ENCODE results near the gene TBC1D16.

TBC1D16 gene

DNA sequence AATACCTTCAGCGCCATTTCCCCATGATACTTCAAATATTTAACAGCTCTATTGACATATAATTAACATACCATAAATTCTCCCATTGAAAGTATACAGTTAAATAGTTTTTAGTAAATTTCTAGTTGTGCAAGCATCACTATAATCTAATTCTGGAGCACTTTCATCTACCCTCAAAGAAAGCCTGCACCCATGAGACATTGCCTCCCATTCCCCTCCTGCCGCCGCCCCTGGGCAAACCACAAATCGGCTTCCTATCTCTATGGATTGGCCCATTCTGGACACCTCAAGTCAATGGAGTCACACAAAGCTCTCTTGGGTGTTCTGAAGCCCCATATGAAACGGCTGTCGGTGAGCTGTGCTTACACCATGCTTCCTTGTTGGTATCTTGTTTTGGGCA, 119.2 kb downstream of the TBC1D16 start:
- H3K4me3 ChIP-seq (replicated peaks in 1 of 2; ENCODE audit: low read depth in 2 of 2, low read length in 2 of 2) = no peak overlapping the region
- TF ChIP-seq CTCF (IDR thresholded peaks at IDR 0.05; ENCODE audit: low read depth, low read length) = no peak
- DNase-seq (ENCODE audit: low read depth in 2 of 2) = no peak

DNA sequence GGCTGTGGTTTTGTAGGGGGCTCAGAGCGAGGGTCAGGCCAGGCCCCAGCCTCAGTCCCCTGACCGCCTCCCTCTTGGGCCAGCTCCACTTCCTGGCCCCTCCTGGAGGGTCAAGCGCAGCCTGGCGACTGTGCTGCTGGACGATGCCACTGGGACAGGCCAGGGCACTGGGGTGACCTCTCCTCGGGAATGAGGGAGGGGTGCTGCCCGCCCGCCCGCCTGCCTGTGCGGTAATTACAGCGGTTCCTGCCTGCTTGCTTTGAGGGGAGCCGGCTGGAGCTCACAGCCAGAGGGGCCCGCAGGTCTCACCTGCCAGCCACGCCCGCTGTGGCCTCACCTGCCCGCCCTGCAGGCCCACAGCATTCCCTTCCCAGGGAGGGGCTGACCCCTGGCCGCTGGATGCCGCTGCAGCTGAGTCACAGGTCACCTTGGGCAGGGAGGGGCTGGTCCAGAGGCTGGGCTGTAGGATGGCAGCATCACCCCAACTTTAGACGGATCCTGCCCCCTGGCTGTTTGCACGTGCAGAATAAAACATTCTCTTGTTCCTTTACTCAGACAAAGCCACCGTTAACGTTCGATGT, 119.7 kb downstream of the TBC1D16 start:
- DNase-seq (ENCODE audit: low read depth in 2 of 2) = peak; percentile 51 to 52
- TF ChIP-seq CTCF (IDR thresholded peaks at IDR 0.05; ENCODE audit: low read depth, low read length) = peak; percentile 36

GRCh38 chr17:79914813-79915740, 120.6 kb downstream of the TBC1D16 start:
- no peak overlapping the region for H3K4me3 ChIP-seq (replicated peaks in 1 of 2; ENCODE audit: low read depth in 2 of 2, low read length in 2 of 2)
- DNase-seq (ENCODE audit: low read depth in 2 of 2) = no peak
- no peak for TF ChIP-seq CTCF (IDR thresholded peaks at IDR 0.05; ENCODE audit: low read depth, low read length)

More for the DNA sequence above, 119.7 kb downstream of the TBC1D16 start:
- H3K4me3 ChIP-seq (replicated peaks in 1 of 2; ENCODE audit: low read depth in 2 of 2, low read length in 2 of 2) = no peak overlapping the region

DNA sequence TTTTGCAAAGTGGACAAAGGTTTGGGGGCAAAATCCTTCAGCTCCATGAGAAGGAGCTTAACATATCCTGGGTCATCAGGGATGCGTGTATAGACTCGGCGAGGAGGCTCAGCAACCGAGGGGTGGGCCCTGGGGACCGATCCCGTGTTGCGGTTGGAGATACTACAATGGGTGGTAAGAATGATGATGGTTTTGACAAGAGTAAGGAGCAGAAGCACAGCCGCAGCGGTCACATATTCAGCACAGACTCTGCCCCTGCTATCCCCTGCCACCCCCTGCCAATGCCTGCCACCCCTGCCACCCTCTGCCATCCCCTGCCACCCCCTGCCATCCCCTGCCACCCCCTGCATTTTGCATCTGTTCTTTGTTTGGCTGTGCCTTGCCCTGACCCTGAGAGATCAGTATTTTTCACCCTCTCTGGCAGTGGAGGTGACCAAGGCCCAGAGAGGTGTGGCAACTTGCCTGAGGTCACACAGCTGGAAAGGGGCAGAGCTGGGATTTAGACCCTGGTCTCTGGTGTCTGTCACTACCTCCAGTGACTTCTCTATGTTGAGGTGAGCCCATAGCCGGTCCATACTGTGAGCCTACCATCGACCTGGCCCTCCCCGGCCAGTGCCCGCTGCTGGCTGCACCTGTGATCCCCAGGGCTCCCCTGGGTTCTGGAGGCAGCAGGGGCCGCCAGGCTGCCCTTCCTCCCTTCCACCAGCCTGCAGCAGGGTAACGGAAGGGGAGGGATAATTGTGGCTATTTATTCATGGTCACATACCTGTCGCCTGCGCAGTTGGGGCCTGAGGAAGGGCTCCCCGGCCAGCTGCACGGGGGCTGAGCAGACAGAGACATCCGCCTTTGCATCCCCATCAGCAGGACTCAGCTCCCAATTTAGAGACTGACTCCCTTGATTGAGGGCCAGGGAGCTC, 121.5 kb downstream of the TBC1D16 start:
- TF ChIP-seq CTCF (IDR thresholded peaks at IDR 0.05; ENCODE audit: low read depth, low read length) = no peak
- no peak overlapping the region for H3K4me3 ChIP-seq (replicated peaks in 1 of 2; ENCODE audit: low read depth in 2 of 2, low read length in 2 of 2)
- no peak for DNase-seq (ENCODE audit: low read depth in 2 of 2)

DNA sequence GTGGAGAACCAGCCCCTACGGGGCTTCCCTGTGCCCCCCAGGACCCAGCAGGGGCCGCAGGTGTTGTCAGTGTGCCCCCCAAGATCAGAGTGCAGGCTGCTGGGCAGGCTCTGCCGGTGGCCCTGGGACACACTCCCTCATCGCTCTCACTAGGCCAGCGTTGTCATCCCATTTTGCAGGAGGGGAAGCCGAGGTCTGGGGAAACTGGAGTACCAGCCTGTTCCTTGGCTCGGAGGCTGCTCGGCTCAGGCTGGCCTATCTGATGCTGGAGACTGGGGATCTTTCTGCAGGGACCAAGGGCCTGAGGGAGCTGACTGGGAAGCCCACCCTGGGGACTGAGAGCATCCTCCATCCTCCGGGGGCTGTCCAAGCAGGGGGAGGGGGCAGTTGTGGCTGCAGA, 122.2 kb downstream of the TBC1D16 start:
- TF ChIP-seq CTCF (IDR thresholded peaks at IDR 0.05; ENCODE audit: low read depth, low read length) = no peak
- H3K4me3 ChIP-seq (replicated peaks in 1 of 2; ENCODE audit: low read depth in 2 of 2, low read length in 2 of 2) = no peak overlapping the region
- DNase-seq (ENCODE audit: low read depth in 2 of 2) = no peak

- no peak overlapping the region for H3K4me3 ChIP-seq (replicated peaks in 1 of 2; ENCODE audit: low read depth in 2 of 2, low read length in 2 of 2)
- no peak for TF ChIP-seq CTCF (IDR thresholded peaks at IDR 0.05; ENCODE audit: low read depth, low read length)
Measured at GRCh38 chr17:79912552-79913330, 122.9 kb downstream of the TBC1D16 start.

More at GRCh38 chr17:79912552-79913330, 122.9 kb downstream of the TBC1D16 start:
- no peak for DNase-seq (ENCODE audit: low read depth in 2 of 2)
